Activated CD8-positive, alpha-beta memory T cell treated with anti-CD3 and anti-CD28 coated beads, Interleukin-2, amount 10 ng/mL, durations not matched to agents 7 days and 5 days (primary cell): ENCODE measurements around the gene GNAI2. TPM values are rescaled to one million over a fixed set of nuclear protein-coding genes. Genes with fewer than 3 reads are reported as not detected.

Experiments used
- ATAC-seq: fragments of 150-1000 bp; cut with Tn5 transposase; one replicate; pipeline ENCODE4 v1.10.0; 2021; ENCODE audit warnings: moderate library complexity
- CTCF ChIA-PET: fragments of 350-600 bp; sonication (Branson Sonifier 250); formaldehyde crosslinking; loops from one replicate; lab custom pipeline; 2021; ENCODE audit warnings: antibody characterized with exemption; lab: Charles Lee
- DNase-seq: peaks from one replicate; pipeline ENCODE4 v3.0.0-alpha.2; 2020
- H3K27ac Mint-ChIP-seq: one replicate; pipeline ENCODE4 v1.8.0; 2021; ENCODE audit warnings: mild to moderate bottlenecking, mixed read lengths
- H3K27me3 Mint-ChIP-seq: one replicate; pipeline ENCODE4 v1.8.0; 2021; ENCODE audit warnings: mixed read lengths
- H3K36me3 Mint-ChIP-seq: one replicate; pipeline ENCODE4 v1.8.0; 2021; ENCODE audit warnings: mild to moderate bottlenecking, mixed read lengths
- H3K4me1 Mint-ChIP-seq: one replicate; pipeline ENCODE4 v1.8.0; 2021; ENCODE audit warnings: mixed read lengths
- H3K4me3 Mint-ChIP-seq: one replicate; pipeline ENCODE4 v1.8.0; 2021; ENCODE audit warnings: mild to moderate bottlenecking, moderate library complexity, mixed read lengths
- H3K9me3 Mint-ChIP-seq: one replicate; pipeline ENCODE4 v1.8.0; 2022; ENCODE audit warnings: low read depth, mixed read lengths
- total RNA-seq, 2 experiments: library from RNA; stranded (reverse); gene quantifications; one replicate each; pipeline ENCODE4 v1.2.3, GENCODE V29; 2021

GNAI2 gene
- total RNA-seq, 2 experiments from 2014 or later = 450 to 509 TPM

GRCh38 chr3:50232303-50232702 lies 3.7 kb upstream of the GNAI2 start:
- H3K4me3 Mint-ChIP-seq = no peak overlapping the region
- no peak for DNase-seq
- peaks cover 23% of the 10 kb centered on the region for H3K4me1 Mint-ChIP-seq
- no peak for ATAC-seq
- CTCF ChIA-PET = no interaction called here
- H3K27me3 Mint-ChIP-seq = no peaks in the 10 kb centered on the region
- H3K27ac Mint-ChIP-seq = no peak overlapping the region
- no peaks in the 10 kb centered on the region for H3K9me3 Mint-ChIP-seq
- H3K36me3 Mint-ChIP-seq = peaks cover 8% of the 10 kb centered on the region

GRCh38 chr3:50233176-50233575 lies 2.8 kb upstream of the GNAI2 start:
- DNase-seq = no peak
- Mint-ChIP-seq H3K27ac (no peak overlapping the region), H3K4me3 (no peak overlapping the region), H3K36me3 (peaks cover 11% of the 10 kb centered on the region), H3K4me1 (peaks cover 22% of the 10 kb centered on the region), H3K27me3 (no peaks in the 10 kb centered on the region), H3K9me3 (no peaks in the 10 kb centered on the region)
- no peak for ATAC-seq
- CTCF ChIA-PET = interaction anchor here (1.1 to 6.7 kb wide), 3 partner anchors 9 to 26 kb away, joined by 4 to 83 read pairs (median 28); no protein-coding TSS in a partner anchor

- H3K4me1 Mint-ChIP-seq = peaks cover 45% of the 10 kb centered on the region
- H3K9me3 Mint-ChIP-seq = no peaks in the 10 kb centered on the region
- H3K36me3 Mint-ChIP-seq = peaks cover 25% of the 10 kb centered on the region
- no peak for DNase-seq
- peak overlapping the region; percentile 94 for H3K27ac Mint-ChIP-seq
- ATAC-seq = no peak
- CTCF ChIA-PET = interaction anchor here (1.2 to 6.7 kb wide), 4 partner anchors 10 to 56 kb away, joined by 4 to 83 read pairs (median 36); partner anchors contain the start of gene IFRD2
- no peaks in the 10 kb centered on the region for H3K27me3 Mint-ChIP-seq
- H3K4me3 Mint-ChIP-seq = peak overlapping the region; percentile 97
These were observed 604 bp downstream of the GNAI2 start for GRCh38 chr3:50236484-50237132.

- Mint-ChIP-seq H3K4me3 (peak overlapping the region; percentile 97), H3K27ac (peak overlapping the region; percentile 94), H3K27me3 (no peaks in the 10 kb centered on the region), H3K9me3 (no peaks in the 10 kb centered on the region), H3K36me3 (peaks cover 25% of the 10 kb centered on the region), H3K4me1 (peaks cover 51% of the 10 kb centered on the region)
- CTCF ChIA-PET = interaction anchor here (1.0 to 6.7 kb wide), 6 partner anchors 8 to 55 kb away, joined by 3 to 83 read pairs (median 16); partner anchors contain the start of gene IFRD2
- peak; percentile 71 for DNase-seq
- no peak for ATAC-seq
These were observed 1.2 kb downstream of the GNAI2 start for GRCh38 chr3:50237133-50237651.

GRCh38 chr3:50237754-50238548 lies 1.9 kb downstream of the GNAI2 start:
- Mint-ChIP-seq H3K36me3 (peaks cover 29% of the 10 kb centered on the region), H3K9me3 (no peaks in the 10 kb centered on the region), H3K4me3 (peak overlapping the region; percentile 97), H3K27ac (peak overlapping the region; percentile 94), H3K4me1 (peaks cover 59% of the 10 kb centered on the region), H3K27me3 (no peaks in the 10 kb centered on the region)
- ATAC-seq (peak; percentile 50), DNase-seq (peak; percentile 94)
- CTCF ChIA-PET = interaction anchor here (1.0 to 6.7 kb wide), 5 partner anchors 9 to 23 kb away, joined by 3 to 83 read pairs (median 28); no protein-coding TSS in a partner anchor

- Mint-ChIP-seq H3K36me3 (peaks cover 31% of the 10 kb centered on the region), H3K27ac (peak overlapping the region; percentile 94), H3K4me3 (peak overlapping the region; percentile 97), H3K27me3 (no peaks in the 10 kb centered on the region), H3K4me1 (peaks cover 63% of the 10 kb centered on the region), H3K9me3 (no peaks in the 10 kb centered on the region)
- ATAC-seq (no peak), DNase-seq (no peak)
- CTCF ChIA-PET = interaction anchor here (4.1 to 6.7 kb wide), 2 partner anchors 9 to 12 kb away, joined by 43 to 83 read pairs; no protein-coding TSS in a partner anchor
These were observed 2.6 kb downstream of the GNAI2 start for GRCh38 chr3:50238549-50239026.

- Mint-ChIP-seq H3K4me1 (peaks cover 68% of the 10 kb centered on the region), H3K4me3 (peak overlapping the region; percentile 97), H3K27me3 (no peaks in the 10 kb centered on the region), H3K36me3 (peaks cover 36% of the 10 kb centered on the region), H3K9me3 (no peaks in the 10 kb centered on the region), H3K27ac (peak overlapping the region; percentile 73)
- CTCF ChIA-PET = interaction anchor here (1.3 to 6.3 kb wide), 3 partner anchors 12 to 25 kb away, joined by 3 to 78 read pairs (median 31); no protein-coding TSS in a partner anchor
- ATAC-seq (no peak), DNase-seq (no peak)
These were observed 3.6 kb downstream of the GNAI2 start for GRCh38 chr3:50239649-50240048.

GRCh38 chr3:50241163-50241562 lies 5.2 kb downstream of the GNAI2 start:
- CTCF ChIA-PET = interaction anchor here (1.0 to 6.3 kb wide), 3 partner anchors 14 to 49 kb away, joined by 3 to 78 read pairs (median 31); no protein-coding TSS in a partner anchor
- ATAC-seq (no peak), DNase-seq (no peak)
- Mint-ChIP-seq H3K4me1 (peaks cover 74% of the 10 kb centered on the region), H3K27me3 (no peaks in the 10 kb centered on the region), H3K9me3 (no peaks in the 10 kb centered on the region), H3K27ac (peak overlapping the region; percentile 95), H3K4me3 (peak overlapping the region; percentile 69), H3K36me3 (peaks cover 36% of the 10 kb centered on the region)

- ATAC-seq (no peak), DNase-seq (peak; percentile 69)
- H3K27me3 Mint-ChIP-seq = no peaks in the 10 kb centered on the region
- no peaks in the 10 kb centered on the region for H3K9me3 Mint-ChIP-seq
- H3K4me1 Mint-ChIP-seq = peaks cover 81% of the 10 kb centered on the region
- peak overlapping the region; percentile 69 for H3K4me3 Mint-ChIP-seq
- CTCF ChIA-PET = interaction anchor here (0.9 to 6.3 kb wide), 9 partner anchors 9 to 95 kb away, joined by 3 to 78 read pairs (median 4); no protein-coding TSS in a partner anchor
- peaks cover 36% of the 10 kb centered on the region for H3K36me3 Mint-ChIP-seq
- peak overlapping the region; percentile 95 for H3K27ac Mint-ChIP-seq
These were observed 5.8 kb downstream of the GNAI2 start for GRCh38 chr3:50241713-50242380.

- DNase-seq (peak; percentile 68), ATAC-seq (no peak)
- peaks cover 34% of the 10 kb centered on the region for H3K36me3 Mint-ChIP-seq
- peak overlapping the region; percentile 69 for H3K4me3 Mint-ChIP-seq
- H3K4me1 Mint-ChIP-seq = peaks cover 86% of the 10 kb centered on the region
- H3K9me3 Mint-ChIP-seq = no peaks in the 10 kb centered on the region
- peak overlapping the region; percentile 95 for H3K27ac Mint-ChIP-seq
- CTCF ChIA-PET = interaction anchor here (0.9 to 6.3 kb wide), 9 partner anchors 9 to 94 kb away, joined by 3 to 78 read pairs (median 4); no protein-coding TSS in a partner anchor
- H3K27me3 Mint-ChIP-seq = no peaks in the 10 kb centered on the region
These were observed 6.4 kb downstream of the GNAI2 start for GRCh38 chr3:50242381-50242770.

GRCh38 chr3:50242851-50243542 lies 7.0 kb downstream of the GNAI2 start:
- DNase-seq (peak; percentile 65), ATAC-seq (no peak)
- Mint-ChIP-seq H3K4me1 (peaks cover 88% of the 10 kb centered on the region), H3K36me3 (peaks cover 34% of the 10 kb centered on the region), H3K4me3 (peak overlapping the region; percentile 69), H3K9me3 (no peaks in the 10 kb centered on the region), H3K27ac (peak overlapping the region; percentile 95), H3K27me3 (no peaks in the 10 kb centered on the region)
- CTCF ChIA-PET = interaction anchor here (0.5 to 6.3 kb wide), 15 partner anchors 9 to 81 kb away, joined by 3 to 78 read pairs (median 4); no protein-coding TSS in a partner anchor

GRCh38 chr3:50243543-50243895 lies 7.5 kb downstream of the GNAI2 start:
- Mint-ChIP-seq H3K9me3 (no peaks in the 10 kb centered on the region), H3K27me3 (no peaks in the 10 kb centered on the region), H3K36me3 (peaks cover 32% of the 10 kb centered on the region), H3K4me1 (peaks cover 86% of the 10 kb centered on the region), H3K4me3 (peak overlapping the region; percentile 69), H3K27ac (peak overlapping the region; percentile 95)
- ATAC-seq (no peak), DNase-seq (no peak)
- CTCF ChIA-PET = interaction anchor here (0.6 to 6.3 kb wide), 12 partner anchors 9 to 92 kb away, joined by 3 to 78 read pairs (median 4); no protein-coding TSS in a partner anchor
